Neural crest cell (in vitro differentiated cells): ENCODE data around the gene GAMT. TPM values are rescaled to one million over a fixed set of nuclear protein-coding genes. Genes with fewer than 3 reads are reported as not detected.
A peak's percentile ranks its signal among the peaks of the same experiment; 100 is the strongest.

Source experiments
- DNase-seq: peaks from one replicate; pipeline ENCODE4 v3.0.0; 2021; ENCODE audit warnings: low read depth, mixed read lengths, low spot score
- H3K27ac Mint-ChIP-seq: one replicate; pipeline ENCODE4 v1.8.0; 2021; ENCODE audit warnings: mild to moderate bottlenecking, mixed read lengths; ENCODE audit not compliant: unreplicated experiment
- H3K27me3 Mint-ChIP-seq: 2 replicates; pipeline ENCODE4 v1.8.0; 2021; ENCODE audit warnings: low read depth, mild to moderate bottlenecking, mixed read lengths
- H3K36me3 Mint-ChIP-seq: 2 replicates; pipeline ENCODE4 v1.8.0; 2021; ENCODE audit warnings: low read depth, mild to moderate bottlenecking, mixed read lengths
- H3K4me1 Mint-ChIP-seq: 2 replicates; pipeline ENCODE4 v1.8.0; 2021; ENCODE audit warnings: mixed read lengths
- H3K4me3 Mint-ChIP-seq: one replicate; pipeline ENCODE4 v1.8.0; 2021; ENCODE audit warnings: mild to moderate bottlenecking, mixed read lengths
- H3K9me3 Mint-ChIP-seq: 2 replicates; pipeline ENCODE4 v1.8.0; 2021; ENCODE audit warnings: mixed read lengths
- total RNA-seq: library from RNA; stranded (reverse); gene quantifications from 2 replicates; pipeline ENCODE4 v1.2.1, GENCODE V29; 2021
- TF ChIP-seq, protein P1 (sequence below): fragments of 200-600 bp; sonication (generic); conservative IDR thresholded peaks from 2 replicates; pipeline ENCODE4 v1.5.0; 2021; ENCODE audit warnings: antibody characterized with exemption, mild to moderate bottlenecking

GAMT gene
- total RNA-seq, 1 donor from 2014 or later = 45.6 TPM

DNA sequence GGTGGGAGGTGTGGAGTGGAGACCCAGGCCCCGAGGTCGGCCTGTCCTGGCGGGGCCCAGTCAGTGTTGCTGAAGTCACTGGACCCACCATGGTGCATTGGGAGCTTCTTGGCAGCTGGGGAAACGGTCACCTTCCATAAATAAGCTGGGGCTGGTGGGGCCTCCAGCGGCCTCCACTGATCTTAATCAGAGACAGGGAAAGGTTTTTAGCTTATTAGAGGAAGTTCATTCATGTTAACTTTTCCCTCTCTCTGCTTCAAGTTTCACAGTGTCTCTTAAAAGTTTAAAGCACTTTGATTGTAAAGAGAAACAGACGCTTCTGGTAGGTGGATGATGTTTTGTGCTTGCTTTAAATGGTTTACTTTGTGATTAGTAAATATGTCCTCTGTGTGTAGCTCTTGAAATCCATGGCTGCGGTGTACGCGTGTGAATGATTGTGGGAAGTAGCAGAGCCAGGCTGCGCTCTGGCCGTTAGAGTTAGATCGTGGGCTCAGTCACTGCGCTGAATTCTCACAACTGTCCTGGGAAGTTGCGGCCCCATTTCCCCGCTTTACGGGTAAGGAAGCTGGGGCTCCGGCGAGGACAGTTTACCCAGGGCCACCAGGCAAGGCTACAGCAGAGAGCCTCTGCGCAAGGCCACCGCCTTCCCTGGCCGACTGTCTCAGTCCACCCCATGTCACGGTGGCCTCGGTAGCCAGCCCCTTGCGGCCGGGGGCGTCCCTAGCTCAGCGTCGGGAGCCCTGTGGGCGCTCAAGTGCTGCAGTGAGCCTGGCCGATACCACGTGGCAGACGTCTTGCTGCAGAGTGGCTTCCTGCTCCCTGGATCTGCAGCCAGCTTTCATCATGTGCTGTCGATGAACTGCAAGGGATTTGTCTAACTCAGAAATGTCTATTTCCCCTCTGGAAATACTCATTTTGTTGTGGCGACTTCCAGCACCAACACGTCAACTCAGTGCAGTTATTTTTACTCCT is 34.2 kb downstream of the GAMT start:
- Mint-ChIP-seq H3K4me3 (no peak overlapping the region), H3K27ac (peak overlapping the region; percentile 87), H3K4me1 (peaks cover under 1% of the 10 kb centered on the region), H3K27me3 (no peaks in the 10 kb centered on the region), H3K36me3 (peaks cover 11% of the 10 kb centered on the region), H3K9me3 (no peaks in the 10 kb centered on the region)
- TF ChIP-seq, protein P1, sequence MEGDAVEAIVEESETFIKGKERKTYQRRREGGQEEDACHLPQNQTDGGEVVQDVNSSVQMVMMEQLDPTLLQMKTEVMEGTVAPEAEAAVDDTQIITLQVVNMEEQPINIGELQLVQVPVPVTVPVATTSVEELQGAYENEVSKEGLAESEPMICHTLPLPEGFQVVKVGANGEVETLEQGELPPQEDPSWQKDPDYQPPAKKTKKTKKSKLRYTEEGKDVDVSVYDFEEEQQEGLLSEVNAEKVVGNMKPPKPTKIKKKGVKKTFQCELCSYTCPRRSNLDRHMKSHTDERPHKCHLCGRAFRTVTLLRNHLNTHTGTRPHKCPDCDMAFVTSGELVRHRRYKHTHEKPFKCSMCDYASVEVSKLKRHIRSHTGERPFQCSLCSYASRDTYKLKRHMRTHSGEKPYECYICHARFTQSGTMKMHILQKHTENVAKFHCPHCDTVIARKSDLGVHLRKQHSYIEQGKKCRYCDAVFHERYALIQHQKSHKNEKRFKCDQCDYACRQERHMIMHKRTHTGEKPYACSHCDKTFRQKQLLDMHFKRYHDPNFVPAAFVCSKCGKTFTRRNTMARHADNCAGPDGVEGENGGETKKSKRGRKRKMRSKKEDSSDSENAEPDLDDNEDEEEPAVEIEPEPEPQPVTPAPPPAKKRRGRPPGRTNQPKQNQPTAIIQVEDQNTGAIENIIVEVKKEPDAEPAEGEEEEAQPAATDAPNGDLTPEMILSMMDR = no peak
- DNase-seq = no peak

DNA sequence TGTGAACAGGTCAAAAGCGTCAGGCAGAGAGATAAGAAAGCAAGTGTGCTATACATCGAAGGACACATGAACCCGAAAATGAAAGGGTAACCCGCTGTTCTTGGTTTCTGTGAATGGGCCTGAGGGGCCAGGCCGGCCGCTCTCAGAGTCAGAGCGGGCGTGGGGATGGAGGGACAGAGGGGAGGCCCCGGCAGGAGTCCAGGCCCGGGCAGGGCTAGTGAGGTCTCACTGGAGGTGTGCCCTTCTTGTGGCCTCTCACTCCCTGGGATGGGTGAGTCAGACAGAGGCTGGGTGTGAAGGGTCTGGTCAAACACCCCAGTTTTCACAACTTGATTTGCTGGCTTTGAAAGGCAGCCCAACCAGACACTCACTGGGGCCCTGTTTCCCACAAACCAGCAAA is 35.0 kb downstream of the GAMT start:
- Mint-ChIP-seq H3K27me3 (no peaks in the 10 kb centered on the region), H3K4me3 (no peak overlapping the region), H3K4me1 (peaks cover 8% of the 10 kb centered on the region), H3K27ac (no peak overlapping the region), H3K36me3 (peaks cover 14% of the 10 kb centered on the region), H3K9me3 (no peaks in the 10 kb centered on the region)
- TF ChIP-seq, protein P1 = no peak
- no peak for DNase-seq

DNA sequence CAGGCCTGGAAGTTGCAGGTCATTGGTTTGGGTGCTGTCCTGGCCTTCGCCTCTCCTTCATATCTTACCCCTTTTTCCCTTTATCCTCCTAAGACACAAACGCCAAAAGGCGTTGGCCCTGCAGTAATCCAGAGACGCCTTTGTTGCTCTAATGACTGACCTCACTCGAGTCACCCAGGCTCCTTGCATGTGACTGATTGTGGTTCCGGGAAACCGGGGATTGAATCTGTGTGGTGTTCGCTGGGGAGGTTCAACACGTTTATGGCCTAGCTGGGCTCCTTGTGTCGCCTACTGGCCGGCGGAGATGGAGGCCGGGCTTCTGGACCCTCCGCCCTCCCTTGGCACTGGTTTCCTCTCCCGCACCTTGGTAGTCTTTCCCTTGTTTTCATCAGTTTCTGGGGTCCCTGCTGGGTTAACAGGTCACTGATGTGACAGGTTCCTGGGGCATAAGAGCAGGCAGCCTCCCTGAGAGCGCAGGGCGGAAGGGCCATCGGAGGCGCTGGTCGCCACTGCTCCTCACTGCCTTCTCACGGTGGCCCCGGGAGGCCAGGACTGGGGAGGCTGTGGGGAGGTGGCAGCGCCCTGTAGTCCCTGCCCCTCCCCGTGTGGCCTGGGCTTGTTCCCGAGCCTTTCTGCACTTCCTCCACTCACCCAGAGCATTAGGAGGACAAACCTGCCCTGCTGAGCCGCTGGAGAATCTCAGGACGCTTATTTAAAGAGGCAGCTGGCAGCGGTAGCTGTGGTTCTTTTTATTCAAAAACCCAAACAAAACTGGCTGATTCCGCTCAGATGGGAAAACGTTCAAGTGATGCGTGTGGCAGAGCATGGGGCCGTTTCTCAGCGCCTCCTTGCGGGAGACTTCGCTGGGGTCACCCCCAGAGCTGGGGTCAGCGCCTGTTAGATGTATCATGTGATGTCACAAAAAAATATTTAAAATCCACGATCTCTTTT is 35.7 kb downstream of the GAMT start:
- Mint-ChIP-seq H3K27ac (no peak overlapping the region), H3K36me3 (peaks cover 14% of the 10 kb centered on the region), H3K4me3 (no peak overlapping the region), H3K27me3 (no peaks in the 10 kb centered on the region), H3K4me1 (peaks cover 15% of the 10 kb centered on the region), H3K9me3 (no peaks in the 10 kb centered on the region)
- DNase-seq = no peak
- TF ChIP-seq, protein P1 = no peak

GRCh38 chr19:1364070-1364704 is 37.2 kb downstream of the GAMT start:
- no peaks in the 10 kb centered on the region for H3K27me3 Mint-ChIP-seq
- H3K36me3 Mint-ChIP-seq = peaks cover 12% of the 10 kb centered on the region
- H3K9me3 Mint-ChIP-seq = no peaks in the 10 kb centered on the region
- no peak overlapping the region for H3K27ac Mint-ChIP-seq
- H3K4me3 Mint-ChIP-seq = no peak overlapping the region
- TF ChIP-seq, protein P1 = peak; percentile 56
- no peak for DNase-seq
- peaks cover 27% of the 10 kb centered on the region for H3K4me1 Mint-ChIP-seq

DNA sequence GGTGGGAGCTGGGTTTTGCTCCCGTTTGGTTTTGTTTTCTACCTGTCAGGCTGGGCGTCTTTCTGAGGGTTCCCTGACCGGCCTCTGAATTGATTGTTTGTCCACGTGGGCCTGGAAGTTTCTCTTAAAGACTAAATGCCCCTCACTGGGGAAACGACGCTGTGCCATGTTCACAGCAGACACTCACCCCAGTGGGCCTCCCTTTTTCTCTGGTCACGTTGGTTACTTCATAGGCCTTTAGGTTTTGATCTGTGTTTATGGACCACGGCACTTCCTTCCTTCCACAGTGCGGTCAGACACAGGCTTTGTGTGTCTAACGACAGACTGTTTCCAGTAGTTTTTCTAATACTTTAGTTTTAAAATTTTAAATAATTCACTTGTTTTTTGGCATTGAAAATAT is 37.7 kb downstream of the GAMT start:
- TF ChIP-seq, protein P1 = no peak
- no peaks in the 10 kb centered on the region for H3K27me3 Mint-ChIP-seq
- H3K4me1 Mint-ChIP-seq = peaks cover 29% of the 10 kb centered on the region
- H3K4me3 Mint-ChIP-seq = no peak overlapping the region
- peaks cover 13% of the 10 kb centered on the region for H3K36me3 Mint-ChIP-seq
- no peaks in the 10 kb centered on the region for H3K9me3 Mint-ChIP-seq
- H3K27ac Mint-ChIP-seq = no peak overlapping the region
- no peak for DNase-seq
